Breast epithelium (tissue), 3 donors: ENCODE measurements around the gene FN3KRP.

Experiments used
- CTCF ChIP-seq, 3 donors: fragments of 450-650 bp; IDR thresholded peaks; one replicate each; pipeline ENCODE4 v1.5.1; 2016 to 2017; ENCODE audit warnings: antibody characterized with exemption in 3 of 3, mild to moderate bottlenecking in 3 of 3, moderate library complexity in 3 of 3
- POLR2A ChIP-seq: fragments of 450-650 bp; IDR thresholded peaks from one replicate; pipeline ENCODE4 v1.6.1; 2016; ENCODE audit warnings: antibody characterized with exemption, mild to moderate bottlenecking, moderate library complexity
- POLR2AphosphoS5 ChIP-seq, 3 donors: sonication (generic); formaldehyde crosslinking; IDR thresholded peaks; one replicate each; pipeline ENCODE4 v1.6.1; 2017; ENCODE audit warnings: antibody characterized with exemption in 3 of 3

- TF ChIP-seq CTCF (IDR thresholded peaks at IDR 0.05) (no peak), POLR2A (no peak), POLR2AphosphoS5 (IDR thresholded peaks at IDR 0.05) (no peak)
Measured at GRCh38 chr17:82679586-82680465, 36.7 kb upstream of the FN3KRP start.
